Vagina (tissue), 2 donors: Measurements from ENCODE around the gene HELZ.

ENCODE experiments used
- CTCF ChIP-seq, 3 experiments: fragments of 450-650 bp in 2 of 3; fragments of 200-600 bp in 1 of 3; sonication (generic) in 1 of 3; IDR thresholded peaks; one replicate each; pipeline ENCODE4 v1.5.1; 2017 to 2019; ENCODE audit warnings: antibody characterized with exemption in 3 of 3, mild to moderate bottlenecking in 2 of 3, moderate library complexity in 2 of 3
- POLR2A ChIP-seq, 2 donors: fragments of 450-650 bp; IDR thresholded peaks; one replicate each; pipeline ENCODE4 v1.6.1; 2017; ENCODE audit warnings: antibody characterized with exemption in 2 of 2, mild to moderate bottlenecking in 2 of 2, moderate library complexity in 2 of 2
- POLR2AphosphoS5 ChIP-seq, 2 donors: sonication (generic); formaldehyde crosslinking; IDR thresholded peaks; one replicate each; pipeline ENCODE4 v1.9.0; 2017; ENCODE audit warnings: antibody characterized with exemption in 2 of 2, mild to moderate bottlenecking in 2 of 2, low read depth in 1 of 2; ENCODE audit not compliant: insufficient read depth in 1 of 2

GRCh38 chr17:67246653-67247415 is 1.8 kb upstream of the HELZ start:
- TF ChIP-seq CTCF (IDR thresholded peaks at IDR 0.05) (no peak), POLR2AphosphoS5 (IDR thresholded peaks at IDR 0.05; ENCODE audit: insufficient read depth in 1 of 2, low read depth in 1 of 2) (peak; percentile 47 to 50), POLR2A (IDR thresholded peaks at IDR 0.05) (no peak)
